K562 (cell line): ENCODE measurements around the gene CPNE1. TPM values are rescaled to one million over a fixed set of nuclear protein-coding genes. Genes with fewer than 3 reads are reported as not detected.

Source experiments
- CREBBP ChIP-seq: IDR thresholded peaks from one replicate; pipeline ENCODE4 v1.6.1; 2012; ENCODE audit warnings: low read depth, mild to moderate bottlenecking, control low read depth, inconsistent platforms, low read length
- CXXC5 ChIP-seq: fragments of 250-450 bp; sonication (Bioruptor Pico); IDR thresholded peaks from 2 replicates; pipeline ENCODE4 v1.8.0; 2022; ENCODE audit warnings: inconsistent platforms, mild to moderate bottlenecking, moderate library complexity
- EP300 ChIP-seq: IDR thresholded peaks from 2 replicates; pipeline ENCODE4 v1.6.1; 2012; ENCODE audit warnings: low read length, improper control_type of control experiment
- EP400 ChIP-seq: fragments of 450-650 bp; IDR thresholded peaks from 2 replicates; pipeline ENCODE4 v1.6.1; 2017; ENCODE audit warnings: antibody characterized with exemption, mild to moderate bottlenecking, moderate library complexity
- ESRRA ChIP-seq: fragments of 450-650 bp; IDR thresholded peaks from 2 replicates; pipeline ENCODE4 v1.6.1; 2014; ENCODE audit warnings: low read depth, mild to moderate bottlenecking, moderate library complexity, borderline replicate concordance
- GABPA ChIP-seq: fragments of 200-800 bp; sonication (Bioruptor generic); conservative IDR thresholded peaks from 2 replicates; pipeline ENCODE4 v1.6.1; 2016; ENCODE audit warnings: low read depth, missing genetic modification characterization, missing compliant biosample characterization
- GTF2F1 ChIP-seq: IDR thresholded peaks from 2 replicates; pipeline ENCODE4 v1.6.1; 2011; ENCODE audit warnings: low read depth, low read length, improper control_type of control experiment
- LARP7 ChIP-seq: fragments of 450-650 bp; IDR thresholded peaks from 2 replicates; pipeline ENCODE4 v1.6.1; 2016
- MBD2 ChIP-seq: sonication (generic); IDR thresholded peaks from 2 replicates; pipeline ENCODE4 v1.6.1; 2016; ENCODE audit warnings: low read depth, borderline replicate concordance
- NR4A1 ChIP-seq, 2 experiments: fragments of 250-450 bp in 1 of 2; fragments of 450-650 bp in 1 of 2; sonication (Bioruptor Pico) in 1 of 2; IDR thresholded peaks; 2 replicates each; pipeline versions ENCODE4 v1.4.0 to v1.6.1; 2016 to 2020; ENCODE audit warnings: mild to moderate bottlenecking in 2 of 2, missing compliant biosample characterization in 1 of 2, missing genetic modification characterization in 1 of 2, moderate library complexity in 1 of 2
- PPARD ChIP-seq: fragments of 250-450 bp; sonication (Bioruptor Pico); IDR thresholded peaks from 2 replicates; pipeline ENCODE4 v1.8.0; 2022; ENCODE audit warnings: inconsistent platforms, mild to moderate bottlenecking, moderate library complexity
- RBM15 ChIP-seq: fragments of 200-400 bp; formaldehyde crosslinking; IDR thresholded peaks from 2 replicates; pipeline ENCODE4 v1.6.1; 2018; ENCODE audit warnings: mild to moderate bottlenecking, low read length, moderate library complexity; ENCODE audit not compliant: insufficient read depth
- ZNF239 ChIP-seq: fragments of 250-450 bp; sonication (Bioruptor Pico); IDR thresholded peaks from 2 replicates; pipeline ENCODE4 v1.4.0; 2020; ENCODE audit warnings: mild to moderate bottlenecking
- ZNF316 ChIP-seq: fragments of 450-650 bp; IDR thresholded peaks from 2 replicates; pipeline ENCODE4 v1.6.1; 2016
- ZNF436 ChIP-seq: fragments of 250-450, 450-650 bp; sonication (Bioruptor Pico); formaldehyde crosslinking; IDR thresholded peaks from 2 replicates; pipeline ENCODE4 v1.7.0; 2020; ENCODE audit warnings: mild to moderate bottlenecking
- ZNF668 ChIP-seq: fragments of 250-450 bp; sonication (Bioruptor Pico); IDR thresholded peaks from 2 replicates; pipeline ENCODE4 v1.8.0; 2022; ENCODE audit warnings: mild to moderate bottlenecking, inconsistent platforms
- polyA plus RNA-seq, 8 experiments: library from polyadenylated mRNA; depleted of rRNA in 4 of 8; stranded (reverse) in 5 of 8; unstranded in 3 of 8; fragments of >200 nt; fragmentation: Nextera tagmentation in 2 of 8; fragmentation: Illumina TruSeq in 1 of 8; extraction: Ambion mirVana in 2 of 8; extraction: Trizol in 1 of 8; gene quantifications; 2 replicates each; pipeline versions ENCODE4 v1.2.1 to v1.2.3, GENCODE V29; 2011 to 2014; ENCODE audit warnings: inconsistent platforms in 1 of 8, missing spikeins in 1 of 8
- total RNA-seq, 7 experiments: library from RNA; depleted of rRNA in 6 of 7; stranded (reverse); fragments of >200 nt in 6 of 7; fragmentation: Illumina TruSeq in 2 of 7; extraction: Trizol in 2 of 7; gene quantifications; 2 replicates each; pipeline versions ENCODE4 v1.2.1 to v1.2.3, GENCODE V29; 2011 to 2021; ENCODE audit warnings: low replicate concordance in 1 of 7
- TF ChIP-seq, protein P1 (sequence below): IDR thresholded peaks from 2 replicates; pipeline ENCODE4 v1.6.1; 2011; ENCODE audit warnings: borderline replicate concordance, low read depth, mild to moderate bottlenecking, moderate library complexity, low read length; ENCODE audit not compliant: insufficient read depth, poor library complexity, severe bottlenecking
- TF ChIP-seq, protein P2 (sequence below): fragments of 250-450 bp; sonication (Bioruptor Pico); IDR thresholded peaks from 2 replicates; pipeline ENCODE4 v1.8.0; 2021; ENCODE audit warnings: borderline replicate concordance, mild to moderate bottlenecking, moderate library complexity; ENCODE audit not compliant: poor library complexity, severe bottlenecking
- TF ChIP-seq, protein P3 (sequence below): sonication (generic); formaldehyde crosslinking; IDR thresholded peaks from 2 replicates; pipeline ENCODE4 v1.4.0; 2020; ENCODE audit warnings: mild to moderate bottlenecking, missing genetic modification reagents
- TF ChIP-seq, protein P4 (sequence below): fragments of 450-650 bp; IDR thresholded peaks from 2 replicates; pipeline ENCODE4 v1.6.1; 2016; ENCODE audit warnings: antibody characterized with exemption

CPNE1 gene
- total and polyA plus RNA-seq, 9 of the 15 experiments (the other 6 are each of a cell fraction or from before 2014, with no cell fraction given) = 42.1 to 102 (median 56.0) TPM

DNA sequence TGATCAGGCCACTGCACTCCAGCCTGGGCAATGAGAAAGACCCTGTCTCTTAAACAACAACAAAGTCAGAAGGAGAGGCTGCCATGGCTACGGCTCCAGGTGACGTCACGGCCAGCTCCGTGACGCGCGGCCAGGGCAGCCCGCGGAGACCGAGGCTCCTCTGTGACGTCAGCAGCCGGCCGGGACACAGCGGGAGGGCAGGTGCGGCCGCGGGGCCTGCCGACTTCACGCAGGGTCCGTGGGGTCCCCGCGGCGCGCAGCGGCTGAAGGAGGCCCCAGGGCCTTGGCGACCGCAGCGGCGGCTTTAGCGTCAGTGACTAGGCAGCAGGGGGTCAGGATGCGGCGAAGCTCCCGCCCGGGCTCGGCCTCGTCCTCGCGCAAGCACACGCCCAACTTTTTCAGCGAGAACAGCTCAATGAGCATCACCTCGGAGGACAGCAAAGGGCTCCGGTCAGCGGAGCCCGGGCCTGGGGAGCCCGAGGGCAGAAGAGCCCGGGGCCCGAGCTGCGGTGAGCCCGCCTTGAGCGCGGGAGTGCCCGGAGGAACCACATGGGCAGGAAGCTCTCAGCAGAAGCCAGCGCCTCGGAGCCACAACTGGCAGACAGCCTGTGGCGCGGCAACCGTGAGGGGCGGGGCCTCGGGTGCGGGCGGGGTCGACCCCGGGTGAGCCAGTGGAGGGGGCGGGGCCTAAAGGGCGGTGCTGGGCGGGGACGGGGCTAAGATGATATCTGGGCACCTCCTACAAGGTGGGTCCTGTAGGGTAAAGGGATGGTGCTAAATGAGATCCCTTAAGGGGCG lies 48.8 kb downstream of the CPNE1 start, which contains the start of gene SPAG4 (continued):
- TF ChIP-seq, protein P1, sequence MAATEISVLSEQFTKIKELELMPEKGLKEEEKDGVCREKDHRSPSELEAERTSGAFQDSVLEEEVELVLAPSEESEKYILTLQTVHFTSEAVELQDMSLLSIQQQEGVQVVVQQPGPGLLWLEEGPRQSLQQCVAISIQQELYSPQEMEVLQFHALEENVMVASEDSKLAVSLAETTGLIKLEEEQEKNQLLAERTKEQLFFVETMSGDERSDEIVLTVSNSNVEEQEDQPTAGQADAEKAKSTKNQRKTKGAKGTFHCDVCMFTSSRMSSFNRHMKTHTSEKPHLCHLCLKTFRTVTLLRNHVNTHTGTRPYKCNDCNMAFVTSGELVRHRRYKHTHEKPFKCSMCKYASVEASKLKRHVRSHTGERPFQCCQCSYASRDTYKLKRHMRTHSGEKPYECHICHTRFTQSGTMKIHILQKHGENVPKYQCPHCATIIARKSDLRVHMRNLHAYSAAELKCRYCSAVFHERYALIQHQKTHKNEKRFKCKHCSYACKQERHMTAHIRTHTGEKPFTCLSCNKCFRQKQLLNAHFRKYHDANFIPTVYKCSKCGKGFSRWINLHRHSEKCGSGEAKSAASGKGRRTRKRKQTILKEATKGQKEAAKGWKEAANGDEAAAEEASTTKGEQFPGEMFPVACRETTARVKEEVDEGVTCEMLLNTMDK = no peak
- TF ChIP-seq EP300 (no peak), ZNF668 (CRISPR knock-in tag) (no peak), LARP7 (no peak), CXXC5 (CRISPR knock-in tag) (peak; percentile 89), GTF2F1 (no peak), GABPA (tag) (peak; percentile 53; the same call in 1 of the 2 replicates), ZNF436 (no peak), EP400 (peak; percentile 46; the same call in 1 of the 2 replicates), NR4A1 (CRISPR knock-in tag; IDR thresholded peaks at IDR 0.05) (0 out of 2 replicates have a peak, but pooled peaks have one; percentile 46), NR4A1 (tag; IDR thresholded peaks at IDR 0.05) (peak; percentile 61; the same call in 1 of the 2 replicates), PPARD (no peak), CREBBP (no peak), ZNF239 (CRISPR knock-in tag) (no peak), ZNF316 (no peak), MBD2 (no peak), ESRRA (peak; percentile 72), RBM15 (no peak)
- TF ChIP-seq, protein P2, sequence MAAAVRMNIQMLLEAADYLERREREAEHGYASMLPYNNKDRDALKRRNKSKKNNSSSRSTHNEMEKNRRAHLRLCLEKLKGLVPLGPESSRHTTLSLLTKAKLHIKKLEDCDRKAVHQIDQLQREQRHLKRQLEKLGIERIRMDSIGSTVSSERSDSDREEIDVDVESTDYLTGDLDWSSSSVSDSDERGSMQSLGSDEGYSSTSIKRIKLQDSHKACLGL (CRISPR knock-in tag) = no peak
- TF ChIP-seq, protein P3, sequence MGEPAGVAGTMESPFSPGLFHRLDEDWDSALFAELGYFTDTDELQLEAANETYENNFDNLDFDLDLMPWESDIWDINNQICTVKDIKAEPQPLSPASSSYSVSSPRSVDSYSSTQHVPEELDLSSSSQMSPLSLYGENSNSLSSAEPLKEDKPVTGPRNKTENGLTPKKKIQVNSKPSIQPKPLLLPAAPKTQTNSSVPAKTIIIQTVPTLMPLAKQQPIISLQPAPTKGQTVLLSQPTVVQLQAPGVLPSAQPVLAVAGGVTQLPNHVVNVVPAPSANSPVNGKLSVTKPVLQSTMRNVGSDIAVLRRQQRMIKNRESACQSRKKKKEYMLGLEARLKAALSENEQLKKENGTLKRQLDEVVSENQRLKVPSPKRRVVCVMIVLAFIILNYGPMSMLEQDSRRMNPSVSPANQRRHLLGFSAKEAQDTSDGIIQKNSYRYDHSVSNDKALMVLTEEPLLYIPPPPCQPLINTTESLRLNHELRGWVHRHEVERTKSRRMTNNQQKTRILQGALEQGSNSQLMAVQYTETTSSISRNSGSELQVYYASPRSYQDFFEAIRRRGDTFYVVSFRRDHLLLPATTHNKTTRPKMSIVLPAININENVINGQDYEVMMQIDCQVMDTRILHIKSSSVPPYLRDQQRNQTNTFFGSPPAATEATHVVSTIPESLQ (CRISPR knock-in tag) = peak; percentile 93
- TF ChIP-seq, protein P4, sequence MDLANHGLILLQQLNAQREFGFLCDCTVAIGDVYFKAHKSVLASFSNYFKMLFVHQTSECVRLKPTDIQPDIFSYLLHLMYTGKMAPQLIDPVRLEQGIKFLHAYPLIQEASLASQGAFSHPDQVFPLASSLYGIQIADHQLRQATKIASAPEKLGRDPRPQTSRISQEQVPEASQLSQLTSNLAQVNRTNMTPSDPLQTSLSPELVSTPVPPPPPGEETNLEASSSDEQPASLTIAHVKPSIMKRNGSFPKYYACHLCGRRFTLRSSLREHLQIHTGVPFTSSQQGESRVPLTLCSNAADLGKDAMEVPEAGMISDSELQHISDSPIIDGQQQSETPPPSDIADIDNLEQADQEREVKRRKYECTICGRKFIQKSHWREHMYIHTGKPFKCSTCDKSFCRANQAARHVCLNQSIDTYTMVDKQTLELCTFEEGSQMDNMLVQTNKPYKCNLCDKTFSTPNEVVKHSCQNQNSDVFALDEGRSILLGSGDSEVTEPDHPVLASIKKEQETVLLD = no peak
